OCI-LY3 (cell line): Measurements from ENCODE around the gene HS3ST2.

Experiments
- H2AFZ ChIP-seq: fragments of 200-600, 300-600 bp; shearing (Covaris generic); 2 replicates; pipeline ENCODE4 v1.6.0; 2014; ENCODE audit warnings: antibody characterized with exemption, low read depth, low read length
- H3K27ac ChIP-seq: fragments of 200-600, 300-600 bp; sonication (generic); 2 replicates; pipeline ENCODE4 v1.5.1; 2014; ENCODE audit warnings: mild to moderate bottlenecking, low read length, moderate library complexity, mixed read lengths
- H3K27me3 ChIP-seq: fragments of 200-600, 300-600 bp; sonication (generic); 2 replicates; pipeline ENCODE4 v1.6.1; 2014; ENCODE audit warnings: low read depth, low read length, mixed read lengths
- H3K36me3 ChIP-seq: fragments of 200-600, 300-600 bp; sonication (generic); replicated peaks from 2 replicates; pipeline ENCODE3; 2014; ENCODE audit warnings: low read depth, low read length, mixed read lengths
- H3K4me1 ChIP-seq: fragments of 300-600, 200-600 bp; sonication (generic); 2 replicates; pipeline ENCODE4 v1.6.1; 2014; ENCODE audit warnings: low read length, mixed read lengths
- H3K4me2 ChIP-seq: fragments of 200-600, 300-600 bp; sonication (generic); 2 replicates; pipeline ENCODE4 v1.6.1; 2014; ENCODE audit warnings: low read length, mixed read lengths
- H3K4me3 ChIP-seq: fragments of 300-600, 200-600 bp; sonication (generic); 2 replicates; pipeline ENCODE4 v1.5.1; 2014; ENCODE audit warnings: antibody characterized with exemption, mild to moderate bottlenecking, low read length, moderate library complexity
- H3K79me2 ChIP-seq: fragments of 300-600, 200-600 bp; shearing (Covaris generic); 2 replicates; pipeline ENCODE4 v1.6.1; 2014; ENCODE audit warnings: mild to moderate bottlenecking, low read length, mixed read lengths
- H3K9ac ChIP-seq: fragments of 300-600, 200-600 bp; shearing (Covaris generic); 2 replicates; pipeline ENCODE4 v1.6.0; 2014; ENCODE audit warnings: mild to moderate bottlenecking, low read length, moderate library complexity
- H3K9me3 ChIP-seq: fragments of 200-600, 300-600 bp; shearing (Covaris generic); 2 replicates; pipeline ENCODE4 v1.6.1; 2014; ENCODE audit warnings: low read length, mixed read lengths; ENCODE audit not compliant: insufficient read depth
- H4K20me1 ChIP-seq: fragments of 200-600, 300-600 bp; sonication (generic); 2 replicates; pipeline ENCODE4 v1.6.1; 2016; ENCODE audit warnings: low read length, mixed read lengths; ENCODE audit not compliant: insufficient read depth
- CTCF ChIP-seq: fragments of 200-600, 300-600 bp; sonication (generic); IDR thresholded peaks from 2 replicates; pipeline ENCODE4 v1.5.1; 2014; ENCODE audit warnings: antibody characterized with exemption, low read length, low read depth
- EZH2phosphoT487 ChIP-seq: fragments of 200-600 bp; shearing (Covaris generic); IDR thresholded peaks from 2 replicates; pipeline ENCODE4 v1.6.1; 2018; ENCODE audit warnings: antibody characterized with exemption, mixed run types, low read depth

HS3ST2 gene

GRCh38 chr16:22945361-22945760 is 131.4 kb downstream of the HS3ST2 start:
- TF ChIP-seq EZH2phosphoT487: no peak
- no peak for TF ChIP-seq CTCF
- no peaks in the 10 kb centered on the region for H3K36me3 ChIP-seq
- H3K27ac ChIP-seq: no peak overlapping the region
- H3K4me3 ChIP-seq: no peak overlapping the region
- H4K20me1 ChIP-seq: no peaks in the 10 kb centered on the region
- H3K4me1 ChIP-seq: peaks cover 2% of the 10 kb centered on the region; the same call in 1 of the 2 replicates
- no peak overlapping the region for H2AFZ ChIP-seq
- no peak overlapping the region for H3K9ac ChIP-seq
- no peaks in the 10 kb centered on the region for H3K79me2 ChIP-seq
- H3K9me3 ChIP-seq: no peaks in the 10 kb centered on the region
- peaks cover 16% of the 10 kb centered on the region for H3K27me3 ChIP-seq
- H3K4me2 ChIP-seq: no peak overlapping the region

- peaks cover 16% of the 10 kb centered on the region for H3K27me3 ChIP-seq
- H3K4me3 ChIP-seq: no peak overlapping the region
- H3K36me3 ChIP-seq: no peaks in the 10 kb centered on the region
- no peaks in the 10 kb centered on the region for H3K9me3 ChIP-seq
- H3K79me2 ChIP-seq: no peaks in the 10 kb centered on the region
- H3K4me2 ChIP-seq: no peak overlapping the region
- H3K4me1 ChIP-seq: peaks cover 2% of the 10 kb centered on the region; the same call in 1 of the 2 replicates
- H4K20me1 ChIP-seq: no peaks in the 10 kb centered on the region
- no peak overlapping the region for H2AFZ ChIP-seq
- TF ChIP-seq CTCF: no peak
- TF ChIP-seq EZH2phosphoT487: no peak
- H3K9ac ChIP-seq: no peak overlapping the region
- H3K27ac ChIP-seq: no peak overlapping the region
These were observed 132.5 kb downstream of the HS3ST2 start for GRCh38 chr16:22946433-22946832.

DNA sequence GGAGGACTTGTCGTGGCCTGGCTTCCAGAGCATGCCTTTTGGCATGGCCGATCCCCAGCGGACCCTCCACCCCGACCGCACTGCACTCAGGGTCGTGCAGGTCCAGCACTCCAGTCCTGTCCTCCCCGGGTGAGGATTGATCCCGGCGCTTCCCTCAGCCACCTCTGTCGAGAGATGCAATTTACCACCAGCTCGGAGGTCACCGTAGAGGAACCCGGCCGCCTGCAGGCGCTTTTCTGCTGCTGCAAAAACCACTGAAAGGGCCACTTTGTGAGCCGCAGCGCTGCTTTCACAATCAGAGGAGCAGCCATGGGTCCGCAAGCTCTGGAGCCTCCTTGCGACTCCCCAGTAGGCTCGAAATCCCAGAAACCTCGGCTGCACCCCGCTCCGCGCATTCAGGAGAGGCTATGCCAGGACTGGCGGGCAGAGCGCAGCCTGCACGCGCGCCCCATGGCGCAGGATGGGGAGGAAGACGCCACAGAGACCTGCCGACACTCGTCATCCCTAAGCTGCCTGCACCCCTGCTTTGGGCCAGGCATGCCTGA is 134.2 kb downstream of the HS3ST2 start:
- no peak overlapping the region for H3K4me3 ChIP-seq
- H3K27me3 ChIP-seq: peaks cover 16% of the 10 kb centered on the region
- no peaks in the 10 kb centered on the region for H3K9me3 ChIP-seq
- TF ChIP-seq CTCF (no peak), EZH2phosphoT487 (no peak)
- H3K27ac ChIP-seq: no peak overlapping the region
- no peaks in the 10 kb centered on the region for H4K20me1 ChIP-seq
- no peak overlapping the region for H3K4me2 ChIP-seq
- no peak overlapping the region for H2AFZ ChIP-seq
- H3K36me3 ChIP-seq: no peaks in the 10 kb centered on the region
- peaks cover 2% of the 10 kb centered on the region; the same call in 1 of the 2 replicates for H3K4me1 ChIP-seq
- no peak overlapping the region for H3K9ac ChIP-seq
- no peaks in the 10 kb centered on the region for H3K79me2 ChIP-seq

DNA sequence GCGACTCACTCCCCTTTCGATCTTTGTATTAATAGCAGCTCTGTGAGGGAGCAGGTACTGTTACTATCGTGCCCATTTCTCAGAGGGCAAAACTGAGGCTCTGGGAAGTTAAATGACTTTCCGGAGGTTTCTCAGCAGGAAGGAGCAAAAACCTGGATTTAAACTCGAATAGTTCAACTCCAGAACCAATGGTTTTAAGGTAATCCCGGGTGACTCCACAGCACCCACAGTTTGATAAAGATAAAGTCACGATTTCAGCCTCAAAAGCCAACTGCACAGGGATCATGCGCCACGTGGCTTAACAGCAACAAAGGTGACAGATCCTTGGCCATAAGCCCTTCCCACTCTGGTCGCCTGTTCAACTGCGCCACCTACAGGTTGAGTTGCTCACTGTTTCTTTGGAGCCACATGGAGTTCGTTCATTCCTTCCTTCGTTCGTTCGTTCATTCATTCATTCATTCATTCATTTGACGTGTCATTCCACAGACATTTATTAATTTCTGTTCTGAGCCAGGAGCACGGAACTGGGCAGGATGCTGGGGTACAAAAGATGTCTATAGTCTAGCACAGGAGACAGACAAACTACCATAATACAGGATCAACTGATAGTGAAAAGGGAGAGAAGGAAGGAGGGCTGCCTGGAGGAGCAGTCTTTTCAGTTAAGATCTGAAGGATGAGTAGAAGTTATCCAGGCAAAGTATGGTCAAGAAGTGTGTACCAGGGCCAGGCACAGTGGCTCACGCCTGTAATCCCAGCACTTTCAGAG is 134.8 kb downstream of the HS3ST2 start:
- H3K36me3 ChIP-seq: no peaks in the 10 kb centered on the region
- no peaks in the 10 kb centered on the region for H3K9me3 ChIP-seq
- no peak overlapping the region for H3K4me2 ChIP-seq
- H2AFZ ChIP-seq: no peak overlapping the region
- peak; percentile 87 for TF ChIP-seq CTCF
- no peak for TF ChIP-seq EZH2phosphoT487
- no peak overlapping the region for H3K4me3 ChIP-seq
- no peak overlapping the region for H3K9ac ChIP-seq
- no peak overlapping the region for H3K27ac ChIP-seq
- H3K4me1 ChIP-seq: peaks cover 2% of the 10 kb centered on the region; the same call in 1 of the 2 replicates
- no peaks in the 10 kb centered on the region for H4K20me1 ChIP-seq
- H3K79me2 ChIP-seq: no peaks in the 10 kb centered on the region
- H3K27me3 ChIP-seq: peaks cover 19% of the 10 kb centered on the region
